ENCODE results near the gene GSTK1. TPM values are rescaled to one million over a fixed set of nuclear protein-coding genes. Genes with fewer than 3 reads are reported as not detected.

GSTK1 gene
- total RNA-seq, 2 donors from 2014 or later, result 428 to 433 TPM

- H3K36me3 Mint-ChIP-seq (ENCODE audit: low read depth), result peaks cover 5% of the 10 kb centered on the region
- peak overlapping the region; percentile 39 for H3K27ac Mint-ChIP-seq
- H3K4me1 Mint-ChIP-seq, result peaks cover 35% of the 10 kb centered on the region
- H3K27me3 Mint-ChIP-seq, result no peaks in the 10 kb centered on the region
- ATAC-seq (no peak), DNase-seq (no peak)
- H3K9me3 ChIP-seq (ENCODE audit: control insufficient read depth, low read length, poor library complexity, severe bottlenecking), result no peaks in the 10 kb centered on the region
- H3K4me3 Mint-ChIP-seq, result no peak overlapping the region
Measured at GRCh38 chr7:143243614-143244013, 19.6 kb upstream of the GSTK1 start.

GRCh38 chr7:143244321-143244720 is 18.9 kb upstream of the GSTK1 start:
- Mint-ChIP-seq H3K4me1 (peaks cover 38% of the 10 kb centered on the region), H3K27me3 (no peaks in the 10 kb centered on the region), H3K4me3 (peak overlapping the region; percentile 2), H3K36me3 (ENCODE audit: low read depth) (peaks cover 4% of the 10 kb centered on the region), H3K27ac (no peak overlapping the region)
- no peaks in the 10 kb centered on the region for H3K9me3 ChIP-seq (ENCODE audit: control insufficient read depth, low read length, poor library complexity, severe bottlenecking)
- DNase-seq, result no peak
- no peak for ATAC-seq

GRCh38 chr7:143245123-143245522 is 18.1 kb upstream of the GSTK1 start:
- H3K9me3 ChIP-seq (ENCODE audit: control insufficient read depth, low read length, poor library complexity, severe bottlenecking), result no peaks in the 10 kb centered on the region
- H3K36me3 Mint-ChIP-seq (ENCODE audit: low read depth), result peaks cover 4% of the 10 kb centered on the region
- ATAC-seq (peak; percentile 27), DNase-seq (no peak)
- H3K4me3 Mint-ChIP-seq, result peak overlapping the region; percentile 10
- peak overlapping the region; percentile 67 for H3K27ac Mint-ChIP-seq
- H3K27me3 Mint-ChIP-seq, result no peaks in the 10 kb centered on the region
- peaks cover 38% of the 10 kb centered on the region for H3K4me1 Mint-ChIP-seq

GRCh38 chr7:143247372-143247771 is 15.9 kb upstream of the GSTK1 start:
- no peaks in the 10 kb centered on the region for H3K9me3 ChIP-seq (ENCODE audit: control insufficient read depth, low read length, poor library complexity, severe bottlenecking)
- Mint-ChIP-seq H3K4me1 (peaks cover 38% of the 10 kb centered on the region), H3K4me3 (no peak overlapping the region), H3K27me3 (no peaks in the 10 kb centered on the region), H3K27ac (peak overlapping the region; percentile 67), H3K36me3 (ENCODE audit: low read depth) (peaks cover 2% of the 10 kb centered on the region)
- no peak for ATAC-seq
- no peak for DNase-seq

GRCh38 chr7:143248761-143249354 is 14.4 kb upstream of the GSTK1 start:
- Mint-ChIP-seq H3K4me1 (peaks cover 32% of the 10 kb centered on the region), H3K27ac (peak overlapping the region; percentile 87), H3K36me3 (ENCODE audit: low read depth) (peaks cover 2% of the 10 kb centered on the region), H3K4me3 (no peak overlapping the region), H3K27me3 (no peaks in the 10 kb centered on the region)
- ATAC-seq, result no peak
- DNase-seq, result no peak
- no peaks in the 10 kb centered on the region for H3K9me3 ChIP-seq (ENCODE audit: control insufficient read depth, low read length, poor library complexity, severe bottlenecking)

- H3K36me3 Mint-ChIP-seq (ENCODE audit: low read depth), result peaks cover 2% of the 10 kb centered on the region
- peak overlapping the region; percentile 87 for H3K27ac Mint-ChIP-seq
- ATAC-seq (no peak), DNase-seq (no peak)
- peaks cover 27% of the 10 kb centered on the region for H3K4me1 Mint-ChIP-seq
- no peaks in the 10 kb centered on the region for H3K9me3 ChIP-seq (ENCODE audit: control insufficient read depth, low read length, poor library complexity, severe bottlenecking)
- no peaks in the 10 kb centered on the region for H3K27me3 Mint-ChIP-seq
- H3K4me3 Mint-ChIP-seq, result no peak overlapping the region
Measured at GRCh38 chr7:143250199-143250598, 13.0 kb upstream of the GSTK1 start.

- H3K9me3 ChIP-seq (ENCODE audit: control insufficient read depth, low read length, poor library complexity, severe bottlenecking), result no peaks in the 10 kb centered on the region
- H3K36me3 Mint-ChIP-seq (ENCODE audit: low read depth), result peaks cover 2% of the 10 kb centered on the region
- H3K4me1 Mint-ChIP-seq, result peaks cover 27% of the 10 kb centered on the region
- ATAC-seq (peak; percentile 85), DNase-seq (no peak)
- H3K27ac Mint-ChIP-seq, result peak overlapping the region; percentile 87
- H3K4me3 Mint-ChIP-seq, result peak overlapping the region; percentile 5
- H3K27me3 Mint-ChIP-seq, result no peaks in the 10 kb centered on the region
Measured at GRCh38 chr7:143250822-143251221, 12.4 kb upstream of the GSTK1 start.

GRCh38 chr7:143252006-143252405 is 11.2 kb upstream of the GSTK1 start:
- Mint-ChIP-seq H3K27ac (peak overlapping the region; percentile 32), H3K27me3 (no peaks in the 10 kb centered on the region), H3K36me3 (ENCODE audit: low read depth) (no peaks in the 10 kb centered on the region), H3K4me1 (peaks cover 32% of the 10 kb centered on the region), H3K4me3 (no peak overlapping the region)
- H3K9me3 ChIP-seq (ENCODE audit: control insufficient read depth, low read length, poor library complexity, severe bottlenecking), result no peaks in the 10 kb centered on the region
- peak; percentile 67 for ATAC-seq
- DNase-seq, result no peak

- Mint-ChIP-seq H3K36me3 (ENCODE audit: low read depth) (no peaks in the 10 kb centered on the region), H3K27me3 (no peaks in the 10 kb centered on the region), H3K4me1 (peaks cover 38% of the 10 kb centered on the region), H3K4me3 (peak overlapping the region; percentile 3), H3K27ac (peak overlapping the region; percentile 92)
- H3K9me3 ChIP-seq (ENCODE audit: control insufficient read depth, low read length, poor library complexity, severe bottlenecking), result no peaks in the 10 kb centered on the region
- DNase-seq (no peak), ATAC-seq (no peak)
Measured at GRCh38 chr7:143255564-143255963, 7.7 kb upstream of the GSTK1 start.

GRCh38 chr7:143256325-143256724 is 6.9 kb upstream of the GSTK1 start:
- ATAC-seq, result no peak
- Mint-ChIP-seq H3K4me3 (peak overlapping the region; percentile 46), H3K27me3 (no peaks in the 10 kb centered on the region), H3K36me3 (ENCODE audit: low read depth) (no peaks in the 10 kb centered on the region), H3K4me1 (peaks cover 35% of the 10 kb centered on the region), H3K27ac (peak overlapping the region; percentile 92)
- no peaks in the 10 kb centered on the region for H3K9me3 ChIP-seq (ENCODE audit: control insufficient read depth, low read length, poor library complexity, severe bottlenecking)
- no peak for DNase-seq

GRCh38 chr7:143256932-143257331 is 6.3 kb upstream of the GSTK1 start:
- no peaks in the 10 kb centered on the region for H3K9me3 ChIP-seq (ENCODE audit: control insufficient read depth, low read length, poor library complexity, severe bottlenecking)
- Mint-ChIP-seq H3K36me3 (ENCODE audit: low read depth) (no peaks in the 10 kb centered on the region), H3K27me3 (no peaks in the 10 kb centered on the region), H3K4me3 (peak overlapping the region; percentile 46), H3K4me1 (peaks cover 38% of the 10 kb centered on the region), H3K27ac (peak overlapping the region; percentile 92)
- DNase-seq (no peak), ATAC-seq (peak; percentile 36)

- no peak for DNase-seq
- H3K27ac Mint-ChIP-seq, result peak overlapping the region; percentile 94
- H3K4me1 Mint-ChIP-seq, result peaks cover 40% of the 10 kb centered on the region
- H3K36me3 Mint-ChIP-seq (ENCODE audit: low read depth), result no peaks in the 10 kb centered on the region
- no peaks in the 10 kb centered on the region for H3K27me3 Mint-ChIP-seq
- no peak overlapping the region for H3K4me3 Mint-ChIP-seq
- H3K9me3 ChIP-seq (ENCODE audit: control insufficient read depth, low read length, poor library complexity, severe bottlenecking), result no peaks in the 10 kb centered on the region
- ATAC-seq, result no peak
Measured at GRCh38 chr7:143257501-143257900, 5.7 kb upstream of the GSTK1 start.

GRCh38 chr7:143258831-143259230 is 4.4 kb upstream of the GSTK1 start:
- DNase-seq, result no peak

GRCh38 chr7:143259765-143260164 is 3.5 kb upstream of the GSTK1 start:
- ATAC-seq, result no peak
- no peaks in the 10 kb centered on the region for H3K27me3 Mint-ChIP-seq
- peaks cover 6% of the 10 kb centered on the region for H3K36me3 Mint-ChIP-seq (ENCODE audit: low read depth)
- peaks cover 46% of the 10 kb centered on the region for H3K4me1 Mint-ChIP-seq
- H3K4me3 Mint-ChIP-seq, result no peak overlapping the region
- no peak for DNase-seq
- H3K9me3 ChIP-seq (ENCODE audit: control insufficient read depth, low read length, poor library complexity, severe bottlenecking), result no peaks in the 10 kb centered on the region
- peak overlapping the region; percentile 94 for H3K27ac Mint-ChIP-seq

More at GRCh38 chr7:143258831-143259230, 4.4 kb upstream of the GSTK1 start:
- Mint-ChIP-seq H3K4me3 (peak overlapping the region; percentile 78), H3K27ac (peak overlapping the region; percentile 94), H3K27me3 (no peaks in the 10 kb centered on the region), H3K36me3 (ENCODE audit: low read depth) (peaks cover 2% of the 10 kb centered on the region), H3K4me1 (peaks cover 40% of the 10 kb centered on the region)
- ATAC-seq, result peak; percentile 22
- no peaks in the 10 kb centered on the region for H3K9me3 ChIP-seq (ENCODE audit: control insufficient read depth, low read length, poor library complexity, severe bottlenecking)
